ENCODE measurements around the gene GMPPA. TPM values are rescaled to one million over a fixed set of nuclear protein-coding genes. Genes with fewer than 3 reads are reported as not detected.

The GMPPA gene
- total and polyA plus RNA-seq, 9 of the 15 experiments (the other 6 are each of a cell fraction or from before 2014, with no cell fraction given) = 7.0 to 101 (median 66.7) TPM

GRCh38 chr2:219530048-219530963, 31.6 kb downstream of the GMPPA start (continued):
- TF ChIP-seq MGA (IDR thresholded peaks at IDR 0.05) (no peak), ZNF445 (CRISPR knock-in tag; IDR thresholded peaks at IDR 0.05; ENCODE audit: low read depth) (no peak), ZBTB11 (CRISPR knock-in tag; IDR thresholded peaks at IDR 0.05) (no peak), ELF2 (CRISPR knock-in tag; IDR thresholded peaks at IDR 0.05) (no peak), ETV1 (tag; conservative IDR thresholded peaks at IDR 0.05; ENCODE audit: low read depth) (no peak), ZNF347 (CRISPR knock-in tag; IDR thresholded peaks at IDR 0.05; ENCODE audit: low read depth) (no peak), HNRNPH1 (optimal IDR thresholded peaks at IDR 0.05; ENCODE audit: low read depth, low read length) (no peak), HNRNPK (IDR thresholded peaks at IDR 0.05; ENCODE audit: low read depth, low read length, poor library complexity, severe bottlenecking) (no peak), TCF3 (CRISPR knock-in tag; IDR thresholded peaks at IDR 0.05) (peak; percentile 48; the same call in 1 of the 2 replicates)

Data from K562 (cell line).